ENCODE data around the gene NDUFAF2.
A peak's percentile ranks its signal among the peaks of the same experiment; 100 is the strongest.
"Not testable (repeated sequence)": the region's sequence is repeated elsewhere in the genome, so short reads cannot be mapped to it uniquely, and the experiment has no call there.

The NDUFAF2 gene

GRCh38 chr5:61023131-61023530 lies 78.1 kb downstream of the NDUFAF2 start:
- no peak for TF ChIP-seq CTCF (IDR thresholded peaks at IDR 0.05; ENCODE audit: poor library complexity, severe bottlenecking)
- Histone ChIP-seq H3K27ac (ENCODE audit: poor library complexity, severe bottlenecking) (no peak overlapping the region), H3K36me3 (ENCODE audit: low read depth) (peaks cover 5% of the 10 kb centered on the region; the same call in 1 of the 2 replicates), H3K4me3 (ENCODE audit: severe bottlenecking) (no peak overlapping the region), H3K9me3 (ENCODE audit: severe bottlenecking) (no peaks in the 10 kb centered on the region), H3K27me3 (ENCODE audit: insufficient read depth, poor library complexity, severe bottlenecking) (no peaks in the 10 kb centered on the region), H3K4me1 (ENCODE audit: insufficient read depth, poor library complexity, severe bottlenecking) (peaks cover 32% of the 10 kb centered on the region)
- DNase-seq (ENCODE audit: low spot score): no peak
- ATAC-seq (ENCODE audit: low read depth): no peak

GRCh38 chr5:61026004-61026403 lies 81.0 kb downstream of the NDUFAF2 start:
- no peaks in the 10 kb centered on the region for H3K9me3 ChIP-seq (ENCODE audit: severe bottlenecking)
- H3K27me3 ChIP-seq (ENCODE audit: insufficient read depth, poor library complexity, severe bottlenecking): no peaks in the 10 kb centered on the region
- peaks cover 7% of the 10 kb centered on the region for H3K4me1 ChIP-seq (ENCODE audit: insufficient read depth, poor library complexity, severe bottlenecking)
- no peak for DNase-seq (ENCODE audit: low spot score)
- peaks cover 5% of the 10 kb centered on the region; the same call in 1 of the 2 replicates for H3K36me3 ChIP-seq (ENCODE audit: low read depth)
- no peak overlapping the region for H3K27ac ChIP-seq (ENCODE audit: poor library complexity, severe bottlenecking)
- no peak for ATAC-seq (ENCODE audit: low read depth)
- no peak for TF ChIP-seq CTCF (IDR thresholded peaks at IDR 0.05; ENCODE audit: poor library complexity, severe bottlenecking)
- no peak overlapping the region for H3K4me3 ChIP-seq (ENCODE audit: severe bottlenecking)

GRCh38 chr5:61028382-61028781 lies 83.4 kb downstream of the NDUFAF2 start:
- no peaks in the 10 kb centered on the region for H3K27me3 ChIP-seq (ENCODE audit: insufficient read depth, poor library complexity, severe bottlenecking)
- H3K4me1 ChIP-seq (ENCODE audit: insufficient read depth, poor library complexity, severe bottlenecking): peaks cover 1% of the 10 kb centered on the region
- H3K36me3 ChIP-seq (ENCODE audit: low read depth): peaks cover 5% of the 10 kb centered on the region; the same call in 1 of the 2 replicates
- no peak overlapping the region for H3K27ac ChIP-seq (ENCODE audit: poor library complexity, severe bottlenecking)
- no peak overlapping the region for H3K4me3 ChIP-seq (ENCODE audit: severe bottlenecking)
- no peak for TF ChIP-seq CTCF (IDR thresholded peaks at IDR 0.05; ENCODE audit: poor library complexity, severe bottlenecking)
- DNase-seq (ENCODE audit: low spot score) (no peak), ATAC-seq (ENCODE audit: low read depth) (no peak)
- H3K9me3 ChIP-seq (ENCODE audit: severe bottlenecking): no peaks in the 10 kb centered on the region

- no peak overlapping the region for H3K4me3 ChIP-seq (ENCODE audit: severe bottlenecking)
- H3K9me3 ChIP-seq (ENCODE audit: severe bottlenecking): no peaks in the 10 kb centered on the region
- no peaks in the 10 kb centered on the region for H3K36me3 ChIP-seq (ENCODE audit: low read depth)
- TF ChIP-seq CTCF (IDR thresholded peaks at IDR 0.05; ENCODE audit: poor library complexity, severe bottlenecking): no peak
- H3K4me1 ChIP-seq (ENCODE audit: insufficient read depth, poor library complexity, severe bottlenecking): no peaks in the 10 kb centered on the region
- H3K27me3 ChIP-seq (ENCODE audit: insufficient read depth, poor library complexity, severe bottlenecking): no peaks in the 10 kb centered on the region
- DNase-seq (ENCODE audit: low spot score) (no peak), ATAC-seq (ENCODE audit: low read depth) (no peak)
- no peak overlapping the region for H3K27ac ChIP-seq (ENCODE audit: poor library complexity, severe bottlenecking)
Measured at GRCh38 chr5:61029456-61030162, 84.6 kb downstream of the NDUFAF2 start.

GRCh38 chr5:61030163-61030482 lies 85.1 kb downstream of the NDUFAF2 start:
- Histone ChIP-seq H3K27ac (ENCODE audit: poor library complexity, severe bottlenecking) (no peak overlapping the region), H3K4me3 (ENCODE audit: severe bottlenecking) (no peak overlapping the region), H3K36me3 (ENCODE audit: low read depth) (no peaks in the 10 kb centered on the region), H3K9me3 (ENCODE audit: severe bottlenecking) (no peaks in the 10 kb centered on the region), H3K27me3 (ENCODE audit: insufficient read depth, poor library complexity, severe bottlenecking) (no peaks in the 10 kb centered on the region), H3K4me1 (ENCODE audit: insufficient read depth, poor library complexity, severe bottlenecking) (no peaks in the 10 kb centered on the region)
- DNase-seq (ENCODE audit: low spot score) (no peak), ATAC-seq (ENCODE audit: low read depth) (peak; percentile 55; the same call in 2 of the 3 replicates)
- no peak for TF ChIP-seq CTCF (IDR thresholded peaks at IDR 0.05; ENCODE audit: poor library complexity, severe bottlenecking)

GRCh38 chr5:61031301-61031700 lies 86.3 kb downstream of the NDUFAF2 start:
- not testable (repeated sequence) for H3K36me3 ChIP-seq (ENCODE audit: low read depth); H3K4me1 ChIP-seq (ENCODE audit: insufficient read depth, poor library complexity, severe bottlenecking); DNase-seq (ENCODE audit: low spot score); H3K27me3 ChIP-seq (ENCODE audit: insufficient read depth, poor library complexity, severe bottlenecking); H3K27ac ChIP-seq (ENCODE audit: poor library complexity, severe bottlenecking); H3K4me3 ChIP-seq (ENCODE audit: severe bottlenecking); ATAC-seq (ENCODE audit: low read depth); H3K9me3 ChIP-seq (ENCODE audit: severe bottlenecking)

Data from RWPE2 (cell line).